CD4-positive, alpha-beta T cell treated with Interferon gamma for 1 hour (primary cell): ENCODE data around the gene CST4.
"Not testable (repeated sequence)": the region's sequence is repeated elsewhere in the genome, so short reads cannot be mapped to it uniquely, and the experiment has no call there.

Experiments
- DNase-seq: peaks from one replicate; pipeline ENCODE4 v3.0.0-alpha.2; 2020

CST4 gene

DNA sequence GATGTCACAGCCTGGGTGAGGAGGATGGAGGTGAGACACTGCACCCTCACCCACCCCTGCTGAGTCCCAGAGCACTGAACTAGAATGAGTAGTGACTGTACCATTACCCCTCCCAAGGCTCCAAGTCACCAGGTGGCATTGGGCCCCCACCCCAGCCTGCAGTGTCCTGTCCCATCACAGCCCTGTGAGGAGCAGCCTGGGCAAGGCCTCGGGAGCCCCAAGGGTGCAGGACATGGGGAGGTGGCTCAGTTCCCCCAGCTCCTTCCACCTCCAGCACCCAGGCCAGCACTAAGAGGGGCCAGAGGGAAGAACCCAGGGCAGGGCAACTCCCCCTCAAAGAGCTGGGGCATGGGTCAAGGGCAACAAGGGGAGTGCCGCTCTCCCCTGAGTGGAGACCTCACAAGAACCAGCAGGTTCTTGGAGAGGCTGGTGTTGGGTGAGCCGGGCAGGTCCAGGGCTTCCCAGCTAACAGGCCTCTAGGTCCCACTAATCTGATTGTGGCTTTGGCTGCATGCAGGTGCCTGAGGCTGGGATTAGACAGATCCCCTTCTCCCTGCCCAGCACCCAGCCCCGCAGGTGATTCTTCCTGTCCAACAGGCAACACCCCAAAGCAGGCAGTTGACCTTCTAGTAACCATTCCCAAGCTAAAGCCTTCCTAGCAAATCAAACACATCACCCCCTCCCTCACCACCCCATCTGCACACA lies 2.6 kb downstream of the CST4 start:
- no peak for DNase-seq

DNA sequence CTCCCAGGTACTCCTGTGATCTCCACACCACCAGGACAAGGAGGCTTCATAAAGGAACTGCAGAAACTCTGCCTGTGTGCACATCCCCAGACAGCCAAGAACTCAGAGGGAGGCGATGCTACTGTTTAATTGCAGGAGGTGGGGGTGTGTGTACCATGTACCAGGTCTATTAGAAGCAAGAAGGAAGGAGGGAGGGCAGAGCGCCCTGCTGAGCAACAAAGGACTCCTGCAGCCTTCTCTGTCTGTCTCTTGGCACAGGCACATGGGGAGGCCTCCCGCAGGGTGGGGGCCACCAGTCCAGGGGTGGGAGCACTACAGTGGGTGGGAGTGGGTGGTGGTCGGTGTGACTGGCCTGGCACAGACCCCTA lies 3.3 kb downstream of the CST4 start:
- not testable (repeated sequence) for DNase-seq

GRCh38 chr20:23684261-23684660 lies 4.6 kb downstream of the CST4 start:
- DNase-seq, result no peak

GRCh38 chr20:23683807-23684206 lies 5.0 kb downstream of the CST4 start:
- DNase-seq, result no peak

DNA sequence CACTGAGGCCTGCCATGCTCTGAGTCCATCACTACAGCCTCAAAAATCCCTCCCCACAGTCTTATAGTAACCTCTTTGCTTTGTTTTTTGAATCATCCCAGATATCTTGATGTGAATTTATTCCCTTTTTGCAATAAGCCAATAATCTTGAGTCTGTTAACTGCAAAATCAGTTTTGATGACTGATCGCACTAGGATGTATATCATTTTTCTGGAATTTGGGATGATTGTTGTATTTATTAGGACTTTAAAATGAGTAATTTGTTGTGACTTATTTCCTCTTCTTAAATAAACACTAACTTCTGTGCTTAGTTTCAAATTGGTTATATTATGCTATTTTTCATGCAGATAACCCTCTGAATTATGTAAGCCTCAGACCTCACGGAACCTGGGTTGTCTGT lies 5.6 kb downstream of the CST4 start:
- no peak for DNase-seq

DNA sequence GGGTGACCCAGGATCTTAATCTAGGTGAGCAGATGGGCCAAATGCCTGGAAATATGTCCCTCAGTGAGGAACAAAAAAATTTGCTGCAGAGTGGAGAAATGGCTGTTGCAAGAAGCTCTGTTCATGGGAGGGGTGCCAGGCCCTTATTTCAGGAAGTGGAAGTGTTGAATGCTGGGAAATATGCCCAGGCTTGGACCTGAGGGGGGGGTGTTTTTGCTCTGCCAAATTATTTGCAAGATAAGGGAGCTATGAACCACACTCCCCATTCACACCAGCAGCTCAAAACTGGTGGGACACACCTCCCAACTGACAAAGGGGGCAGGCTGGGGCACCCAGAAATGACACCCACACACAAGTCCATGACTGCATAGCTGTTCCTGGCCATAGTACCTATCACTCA lies 8.7 kb downstream of the CST4 start:
- no peak for DNase-seq

DNA sequence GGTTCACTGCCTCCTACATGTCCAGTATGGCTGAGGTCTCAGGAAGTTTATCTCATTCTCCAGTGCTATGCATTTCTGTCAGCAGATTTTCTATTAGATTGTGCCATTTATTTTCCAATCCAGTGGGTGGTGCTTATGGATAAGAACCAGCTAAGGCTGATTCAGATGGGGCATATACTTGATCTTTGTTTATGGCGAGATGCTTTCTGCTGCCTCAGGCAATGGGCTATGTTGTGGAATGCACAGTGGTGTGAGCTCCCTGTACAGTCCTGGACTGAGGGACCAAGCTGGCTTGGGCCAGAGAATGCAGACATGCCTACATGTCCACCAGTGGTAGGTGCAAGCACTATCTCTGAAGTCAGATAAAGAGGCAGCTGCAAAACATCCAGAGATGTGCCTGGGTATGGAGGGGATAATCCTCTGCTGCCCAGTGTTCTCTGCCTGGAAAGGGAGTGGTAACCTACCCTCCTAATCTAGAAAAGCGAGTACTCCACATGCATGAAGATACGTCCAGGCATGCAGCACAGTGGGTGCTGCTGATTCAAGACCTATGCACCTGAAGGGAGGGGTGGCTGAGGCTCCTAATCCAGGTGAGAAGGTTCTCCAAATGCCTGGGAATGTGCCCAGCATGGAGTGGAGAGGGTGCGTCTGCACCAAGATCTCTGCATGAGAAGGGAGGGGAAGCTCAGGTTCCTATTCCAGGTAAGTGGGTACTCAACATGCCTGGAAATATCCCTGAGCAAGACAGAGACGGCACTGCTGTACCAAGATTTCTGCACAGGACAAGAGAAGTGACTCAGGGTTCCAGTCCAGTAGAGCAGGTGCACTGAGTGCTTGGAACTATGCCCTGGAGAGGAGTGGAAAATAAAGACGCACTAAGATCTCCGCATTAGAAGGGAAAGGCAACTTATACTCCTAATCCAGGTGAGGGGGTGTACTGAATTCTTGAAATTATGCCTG lies 9.4 kb downstream of the CST4 start:
- DNase-seq, result no peak

- no peak for DNase-seq
Observed at GRCh38 chr20:23673209-23673608, 15.6 kb downstream of the CST4 start.

DNA sequence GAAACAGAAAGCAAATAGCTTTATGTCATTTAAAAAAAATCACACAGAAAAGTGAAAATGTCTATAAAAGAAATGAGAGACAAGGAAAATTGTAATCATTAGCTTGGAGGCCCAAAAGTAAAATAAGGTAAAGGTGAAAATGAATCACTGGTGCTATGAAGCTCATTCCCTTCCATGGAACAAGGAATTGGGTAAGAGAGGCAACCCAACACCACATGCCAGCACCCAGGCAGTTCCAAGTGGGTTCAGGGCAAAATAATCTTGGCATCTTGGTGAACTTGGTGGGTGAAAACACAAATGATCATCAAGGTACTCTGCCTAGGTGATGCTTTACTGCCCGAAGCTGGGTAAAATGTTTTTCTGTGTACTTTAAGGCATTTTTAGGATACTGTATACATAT lies 16.7 kb downstream of the CST4 start:
- DNase-seq, result no peak

- no peak for DNase-seq
Observed at GRCh38 chr20:23671479-23671878, 17.4 kb downstream of the CST4 start.

DNA sequence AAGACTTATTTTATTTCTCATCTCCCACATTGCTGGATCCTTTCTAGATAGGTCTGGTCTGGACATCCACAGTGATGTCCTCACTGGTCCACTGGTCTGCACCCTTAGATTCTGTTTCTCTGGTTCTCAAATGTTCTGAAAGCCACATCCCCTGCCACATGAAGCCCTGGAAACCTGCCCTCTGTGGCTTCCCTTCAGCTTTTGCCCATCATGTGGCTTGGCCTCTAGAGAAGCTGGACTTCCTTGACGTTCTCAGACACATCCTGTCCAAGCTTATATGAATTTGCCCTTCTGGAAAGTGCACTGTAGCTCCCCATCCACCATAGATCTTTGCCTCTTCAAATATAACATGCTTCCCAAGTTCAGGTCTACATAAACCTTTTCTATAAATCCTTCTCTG lies 18.5 kb downstream of the CST4 start:
- no peak for DNase-seq

DNA sequence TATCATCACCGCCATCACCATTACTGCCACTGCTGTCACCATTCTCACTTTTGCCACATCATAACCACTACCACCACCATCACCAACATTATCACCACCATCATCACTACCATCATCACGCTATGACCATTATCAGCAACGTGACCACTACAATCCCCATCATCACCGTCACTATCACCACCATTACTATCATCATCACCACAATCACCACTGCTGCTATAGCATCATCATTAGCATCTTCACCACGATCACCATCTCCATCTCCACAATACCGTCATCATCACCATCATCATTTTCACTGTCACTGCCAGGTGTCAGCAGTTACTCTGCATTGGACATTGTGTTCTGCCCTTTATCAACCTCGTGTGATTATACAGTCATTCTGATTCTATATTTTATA lies 19.0 kb downstream of the CST4 start:
- no peak for DNase-seq

DNA sequence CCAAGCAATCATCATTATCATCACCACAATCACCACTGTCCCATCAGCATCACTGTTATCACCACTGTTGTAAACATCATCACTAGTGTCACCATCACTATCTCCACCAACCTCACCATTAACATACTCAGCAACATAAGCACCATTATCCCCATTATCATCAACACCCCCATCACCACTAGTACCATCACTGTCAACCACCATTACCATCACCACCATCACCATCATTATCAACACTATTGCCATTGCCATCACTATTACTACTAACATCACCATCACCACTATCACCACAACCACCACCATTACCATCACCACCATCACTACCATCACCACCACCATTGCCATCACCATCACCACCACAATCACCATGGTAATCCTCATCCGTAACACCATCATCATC lies 19.5 kb downstream of the CST4 start:
- DNase-seq, result no peak

DNA sequence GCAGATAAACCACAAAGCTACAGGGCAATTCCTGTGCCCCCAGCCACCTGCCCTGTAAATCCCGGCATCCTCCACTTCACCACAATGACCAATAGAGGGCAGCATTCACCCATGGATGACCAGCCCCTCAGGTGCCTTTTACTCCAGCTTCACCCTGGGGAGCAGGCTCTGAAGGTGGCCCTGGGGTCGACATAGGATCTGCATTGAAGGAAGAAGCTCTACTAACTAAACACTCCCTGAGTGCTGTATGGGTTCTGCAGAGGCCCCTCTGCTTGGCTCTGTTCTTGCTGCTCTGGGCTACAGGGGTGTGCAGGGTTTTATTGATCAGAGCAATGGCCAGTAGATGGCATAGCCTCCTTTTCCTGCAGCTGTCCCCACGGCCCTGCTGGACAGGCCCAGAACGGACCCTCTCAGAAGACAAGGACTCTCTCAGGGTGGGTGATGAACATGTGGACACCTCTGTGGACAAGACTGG lies 20.3 kb downstream of the CST4 start:
- peak; percentile 18 for DNase-seq

GRCh38 chr20:23667666-23668065 lies 21.2 kb downstream of the CST4 start:
- DNase-seq, result no peak

- DNase-seq, result no peak
Observed at GRCh38 chr20:23666698-23667097, 22.1 kb downstream of the CST4 start.

DNA sequence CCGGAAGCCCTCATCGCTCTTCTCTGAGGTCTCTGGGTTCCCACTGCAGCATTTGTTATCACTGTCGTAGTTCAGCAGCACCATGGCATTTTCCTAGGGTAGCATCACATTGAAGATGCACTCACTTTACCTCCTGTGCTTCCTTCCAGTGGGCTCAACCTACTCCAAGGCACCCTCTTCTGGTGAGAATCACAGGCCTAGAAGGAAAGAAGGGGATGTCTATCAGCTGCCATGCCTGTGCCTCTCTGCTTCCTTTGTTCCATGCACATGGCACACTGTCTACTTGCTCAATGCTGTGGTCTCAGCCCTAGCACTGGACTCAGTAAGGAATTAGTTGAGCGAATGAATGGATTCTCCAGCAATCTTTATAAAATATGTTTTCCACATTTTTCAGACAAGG lies 22.6 kb downstream of the CST4 start:
- DNase-seq, result no peak

DNA sequence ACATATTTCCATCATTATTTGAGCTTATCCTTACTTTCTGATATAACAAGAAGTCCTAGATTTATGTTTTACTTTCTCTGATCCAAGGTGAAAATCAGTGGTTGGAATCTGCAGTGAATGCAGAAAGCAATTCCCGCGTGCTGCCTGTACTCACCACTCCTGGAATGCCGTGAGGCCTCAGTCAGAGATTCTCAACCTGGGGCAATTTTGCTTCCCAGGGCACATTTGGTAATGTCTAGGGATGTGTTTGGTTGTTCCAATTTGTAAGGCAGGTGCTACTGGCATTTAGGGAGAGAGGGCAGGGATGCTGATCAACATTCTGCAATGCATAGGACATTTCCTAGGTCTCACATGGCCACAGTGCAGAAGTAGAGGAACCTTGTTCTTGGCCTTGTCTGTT lies 23.9 kb downstream of the CST4 start:
- DNase-seq, result no peak

GRCh38 chr20:23664046-23664445 lies 24.8 kb downstream of the CST4 start:
- not testable (repeated sequence) for DNase-seq

- DNase-seq, result no peak
Observed at GRCh38 chr20:23663180-23663579, 25.7 kb downstream of the CST4 start.

GRCh38 chr20:23662276-23662870 lies 26.5 kb downstream of the CST4 start:
- DNase-seq, result no peak

- no peak for DNase-seq
Observed at GRCh38 chr20:23661002-23661429, 27.8 kb downstream of the CST4 start.

DNA sequence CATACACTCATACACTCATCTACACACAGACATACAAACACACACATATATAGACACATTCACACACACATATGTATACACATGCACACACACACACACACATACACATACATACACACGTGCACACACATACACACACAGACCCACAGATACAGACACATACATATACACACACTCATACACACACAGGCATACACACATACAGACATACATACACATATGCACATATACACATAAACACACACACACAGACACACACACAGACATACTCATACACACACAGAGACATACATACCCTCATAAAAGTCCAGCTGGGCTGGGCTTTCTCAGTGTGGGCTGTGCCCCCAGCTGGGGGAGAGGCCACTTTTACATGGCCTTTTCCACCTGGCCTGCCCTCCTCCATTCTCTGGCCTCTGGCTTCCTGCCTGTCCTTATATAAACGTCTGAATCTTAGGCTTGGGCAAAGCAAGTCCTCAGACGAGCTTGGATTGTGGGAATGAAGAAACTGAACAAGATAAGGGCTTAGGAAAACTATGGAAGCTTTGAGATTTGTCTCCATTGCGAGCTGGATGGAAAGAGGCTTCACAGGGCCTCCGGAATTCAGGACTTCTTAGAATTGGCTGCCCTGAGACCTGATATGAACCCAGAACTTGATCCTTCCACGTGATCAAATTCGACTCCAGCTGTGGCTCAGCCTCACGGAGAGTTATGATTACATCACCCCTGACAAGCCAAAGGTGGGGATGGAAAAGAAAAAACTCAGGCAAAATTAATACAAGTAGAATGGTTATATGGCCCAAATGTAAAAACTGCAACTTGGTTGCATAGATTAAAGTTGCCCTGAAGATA lies 28.6 kb downstream of the CST4 start:
- no peak for DNase-seq
